ENCODE measurements around the gene SNHG17.
"Not testable (repeated sequence)": the region's sequence is repeated elsewhere in the genome, so short reads cannot be mapped to it uniquely, and the experiment has no call there.

The SNHG17 gene

DNA sequence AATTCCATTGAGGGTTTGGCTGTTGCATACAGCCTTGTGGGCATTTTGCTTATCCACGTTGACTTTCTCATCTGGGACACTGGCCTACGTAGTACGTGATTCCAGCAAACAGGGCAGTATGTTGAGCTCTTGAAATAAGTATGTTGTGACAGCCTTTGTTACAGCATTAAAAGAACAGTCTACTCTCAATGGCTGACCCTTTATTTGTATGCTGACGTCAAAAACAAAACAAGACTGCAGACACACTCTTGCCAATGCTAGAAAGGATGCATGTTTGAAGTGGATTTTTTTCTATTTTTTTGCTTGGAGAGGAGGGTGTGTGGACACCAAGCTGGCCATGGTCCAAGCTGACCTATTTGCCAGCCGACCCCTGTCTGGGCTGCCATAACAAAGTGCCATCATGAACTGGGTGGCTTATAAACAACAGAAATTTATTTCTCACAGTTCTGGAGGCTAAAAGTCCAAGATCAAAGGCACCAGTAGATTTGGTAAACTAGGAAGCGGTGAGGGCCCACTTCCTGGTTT is 10.8 kb upstream of the SNHG17 start:
- Histone ChIP-seq H3K27me3 (ENCODE audit: insufficient read depth, low read depth, severe bottlenecking) (no peaks in the 10 kb centered on the region), H3K4me3 (ENCODE audit: low read depth, low read length) (no peak overlapping the region), H3K9me3 (ENCODE audit: severe bottlenecking) (no peaks in the 10 kb centered on the region), H3K36me3 (peaks cover 8% of the 10 kb centered on the region), H3K27ac (no peak overlapping the region)
- DNase-seq, result no peak
- TF ChIP-seq, protein P1, sequence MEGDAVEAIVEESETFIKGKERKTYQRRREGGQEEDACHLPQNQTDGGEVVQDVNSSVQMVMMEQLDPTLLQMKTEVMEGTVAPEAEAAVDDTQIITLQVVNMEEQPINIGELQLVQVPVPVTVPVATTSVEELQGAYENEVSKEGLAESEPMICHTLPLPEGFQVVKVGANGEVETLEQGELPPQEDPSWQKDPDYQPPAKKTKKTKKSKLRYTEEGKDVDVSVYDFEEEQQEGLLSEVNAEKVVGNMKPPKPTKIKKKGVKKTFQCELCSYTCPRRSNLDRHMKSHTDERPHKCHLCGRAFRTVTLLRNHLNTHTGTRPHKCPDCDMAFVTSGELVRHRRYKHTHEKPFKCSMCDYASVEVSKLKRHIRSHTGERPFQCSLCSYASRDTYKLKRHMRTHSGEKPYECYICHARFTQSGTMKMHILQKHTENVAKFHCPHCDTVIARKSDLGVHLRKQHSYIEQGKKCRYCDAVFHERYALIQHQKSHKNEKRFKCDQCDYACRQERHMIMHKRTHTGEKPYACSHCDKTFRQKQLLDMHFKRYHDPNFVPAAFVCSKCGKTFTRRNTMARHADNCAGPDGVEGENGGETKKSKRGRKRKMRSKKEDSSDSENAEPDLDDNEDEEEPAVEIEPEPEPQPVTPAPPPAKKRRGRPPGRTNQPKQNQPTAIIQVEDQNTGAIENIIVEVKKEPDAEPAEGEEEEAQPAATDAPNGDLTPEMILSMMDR (IDR thresholded peaks at IDR 0.05; ENCODE audit: low read depth, low read length), result no peak

GRCh38 chr20:38445381-38445796 is 10.3 kb upstream of the SNHG17 start:
- no peak for DNase-seq
- no peak overlapping the region for H3K4me3 ChIP-seq (ENCODE audit: low read depth, low read length)
- TF ChIP-seq, protein P1 (IDR thresholded peaks at IDR 0.05; ENCODE audit: low read depth, low read length), result no peak

GRCh38 chr20:38441916-38442315 is 6.8 kb upstream of the SNHG17 start:
- H3K27me3 ChIP-seq (ENCODE audit: insufficient read depth, low read depth, severe bottlenecking), result no peaks in the 10 kb centered on the region
- TF ChIP-seq, protein P1 (IDR thresholded peaks at IDR 0.05; ENCODE audit: low read depth, low read length), result no peak
- H3K9me3 ChIP-seq (ENCODE audit: severe bottlenecking), result no peaks in the 10 kb centered on the region
- H3K4me3 ChIP-seq (ENCODE audit: low read depth, low read length), result no peak overlapping the region
- DNase-seq, result no peak
- no peaks in the 10 kb centered on the region for H3K36me3 ChIP-seq
- no peak overlapping the region for H3K27ac ChIP-seq

More at GRCh38 chr20:38445381-38445796, 10.3 kb upstream of the SNHG17 start:
- H3K27ac ChIP-seq, result no peak overlapping the region
- no peaks in the 10 kb centered on the region for H3K9me3 ChIP-seq (ENCODE audit: severe bottlenecking)
- H3K27me3 ChIP-seq (ENCODE audit: insufficient read depth, low read depth, severe bottlenecking), result no peaks in the 10 kb centered on the region
- H3K36me3 ChIP-seq, result peaks cover 5% of the 10 kb centered on the region

DNA sequence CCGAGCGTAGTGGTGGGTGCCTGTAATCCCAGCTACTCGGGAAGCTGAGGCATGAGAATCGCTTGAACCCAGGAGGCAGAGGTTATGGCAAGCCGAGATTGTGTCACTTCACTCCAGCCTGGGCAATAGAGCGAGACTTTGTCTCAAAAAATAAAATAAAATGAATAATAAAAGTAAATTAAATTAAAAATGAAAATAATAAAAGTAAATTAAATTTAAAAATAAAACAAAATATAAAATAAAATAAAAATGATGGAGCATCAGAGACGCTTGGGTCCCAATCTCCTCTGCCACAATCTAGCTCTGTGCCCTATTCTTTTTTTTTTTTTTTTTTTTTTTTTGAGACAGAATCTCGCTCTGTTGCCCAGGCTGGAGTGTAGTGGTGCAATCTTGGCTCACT is 6.0 kb upstream of the SNHG17 start:
- H3K27ac ChIP-seq; DNase-seq; H3K36me3 ChIP-seq; H3K9me3 ChIP-seq (ENCODE audit: severe bottlenecking); H3K4me3 ChIP-seq (ENCODE audit: low read depth, low read length); H3K27me3 ChIP-seq (ENCODE audit: insufficient read depth, low read depth, severe bottlenecking): not testable (repeated sequence)

DNA sequence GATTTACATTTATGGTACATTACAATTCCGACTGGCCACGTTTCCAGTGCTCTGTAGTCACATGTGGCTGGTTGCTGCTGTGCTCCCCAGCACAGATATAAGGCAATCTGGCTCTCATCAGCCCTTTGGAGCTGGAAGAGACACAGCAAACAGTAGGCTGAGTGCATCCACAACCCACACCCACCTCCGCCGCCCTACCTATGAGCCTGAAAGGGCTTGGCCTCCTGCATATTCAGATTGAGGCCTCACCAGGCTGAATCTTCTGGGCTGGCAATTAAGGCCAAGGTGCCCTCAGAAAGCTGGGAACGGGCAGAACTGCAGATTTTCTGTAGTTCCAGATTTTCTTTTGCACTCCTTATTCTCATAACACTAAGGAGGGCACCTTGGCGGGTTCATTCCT is 2.7 kb upstream of the SNHG17 start:
- DNase-seq, result no peak
- Histone ChIP-seq H3K9me3 (ENCODE audit: severe bottlenecking) (no peaks in the 10 kb centered on the region), H3K27ac (no peak overlapping the region), H3K36me3 (peaks cover 22% of the 10 kb centered on the region), H3K27me3 (ENCODE audit: insufficient read depth, low read depth, severe bottlenecking) (no peaks in the 10 kb centered on the region), H3K4me3 (ENCODE audit: low read depth, low read length) (no peak overlapping the region)
- TF ChIP-seq, protein P1 (IDR thresholded peaks at IDR 0.05; ENCODE audit: low read depth, low read length), result no peak

GRCh38 chr20:38435555-38435939 is 419 bp upstream of the SNHG17 start:
- TF ChIP-seq, protein P1 (IDR thresholded peaks at IDR 0.05; ENCODE audit: low read depth, low read length), result no peak
- no peak overlapping the region for H3K27ac ChIP-seq
- peaks cover 45% of the 10 kb centered on the region for H3K36me3 ChIP-seq
- no peak for DNase-seq
- no peak overlapping the region for H3K4me3 ChIP-seq (ENCODE audit: low read depth, low read length)
- no peaks in the 10 kb centered on the region for H3K27me3 ChIP-seq (ENCODE audit: insufficient read depth, low read depth, severe bottlenecking)
- no peaks in the 10 kb centered on the region for H3K9me3 ChIP-seq (ENCODE audit: severe bottlenecking)
